Measurements from ENCODE around the gene RNF167. TPM values are rescaled to one million over a fixed set of nuclear protein-coding genes. Genes with fewer than 3 reads are reported as not detected.

RNF167 gene
- total RNA-seq, 4 donors from 2014 or later = 42.3 to 57.4 (median 54.2) TPM

DNA sequence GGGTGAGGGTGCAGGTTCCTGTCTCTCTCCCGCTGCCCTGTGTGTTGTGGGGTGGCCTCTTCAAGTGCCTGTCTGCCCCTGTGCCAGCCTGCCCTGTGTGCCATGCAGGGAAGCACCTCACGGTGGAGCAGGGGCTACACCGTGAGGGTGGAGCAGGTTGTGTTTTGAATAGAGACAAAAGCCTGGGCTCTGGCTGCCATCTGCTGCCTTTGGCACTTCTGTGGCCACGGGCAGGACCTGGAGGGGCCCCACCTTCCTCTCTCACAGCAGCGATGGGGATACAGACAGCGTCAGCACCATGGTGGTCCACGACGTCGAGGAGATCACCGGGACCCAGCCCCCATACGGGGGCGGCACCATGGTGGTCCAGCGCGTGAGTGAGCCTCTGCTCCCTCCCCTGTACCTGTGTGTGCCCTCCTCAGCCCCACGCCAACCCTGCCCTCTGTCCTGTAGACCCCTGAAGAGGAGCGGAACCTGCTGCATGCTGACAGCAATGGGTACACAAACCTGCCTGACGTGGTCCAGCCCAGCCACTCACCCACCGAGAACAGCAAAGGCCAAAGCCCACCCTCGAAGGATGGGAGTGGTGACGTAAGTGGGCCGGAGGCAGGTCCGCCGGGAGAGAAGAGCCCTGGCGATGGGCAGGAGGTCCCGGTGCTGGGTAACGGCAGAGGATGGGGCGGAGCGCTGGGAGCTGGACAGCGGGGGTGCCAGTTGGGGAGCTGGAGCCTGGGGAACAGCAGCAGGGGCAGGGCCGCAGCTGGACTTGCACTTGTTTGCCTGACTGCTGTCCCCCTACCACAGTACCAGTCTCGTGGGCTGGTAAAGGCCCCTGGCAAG lies 46.1 kb upstream of the RNF167 start:
- no peak for TF ChIP-seq POLR2A (IDR thresholded peaks at IDR 0.05)
- TF ChIP-seq, protein P1, sequence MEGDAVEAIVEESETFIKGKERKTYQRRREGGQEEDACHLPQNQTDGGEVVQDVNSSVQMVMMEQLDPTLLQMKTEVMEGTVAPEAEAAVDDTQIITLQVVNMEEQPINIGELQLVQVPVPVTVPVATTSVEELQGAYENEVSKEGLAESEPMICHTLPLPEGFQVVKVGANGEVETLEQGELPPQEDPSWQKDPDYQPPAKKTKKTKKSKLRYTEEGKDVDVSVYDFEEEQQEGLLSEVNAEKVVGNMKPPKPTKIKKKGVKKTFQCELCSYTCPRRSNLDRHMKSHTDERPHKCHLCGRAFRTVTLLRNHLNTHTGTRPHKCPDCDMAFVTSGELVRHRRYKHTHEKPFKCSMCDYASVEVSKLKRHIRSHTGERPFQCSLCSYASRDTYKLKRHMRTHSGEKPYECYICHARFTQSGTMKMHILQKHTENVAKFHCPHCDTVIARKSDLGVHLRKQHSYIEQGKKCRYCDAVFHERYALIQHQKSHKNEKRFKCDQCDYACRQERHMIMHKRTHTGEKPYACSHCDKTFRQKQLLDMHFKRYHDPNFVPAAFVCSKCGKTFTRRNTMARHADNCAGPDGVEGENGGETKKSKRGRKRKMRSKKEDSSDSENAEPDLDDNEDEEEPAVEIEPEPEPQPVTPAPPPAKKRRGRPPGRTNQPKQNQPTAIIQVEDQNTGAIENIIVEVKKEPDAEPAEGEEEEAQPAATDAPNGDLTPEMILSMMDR (IDR thresholded peaks at IDR 0.05) = no peak
- intact Hi-C loops (cut with DNase I) = no loop called here
- peaks cover under 1 to 9% (median 5%) of the 10 kb centered on the region in 3 donors for H3K4me1 ChIP-seq
- H3K27me3 ChIP-seq = peaks cover 0 to 3% (median 0%) of the 10 kb centered on the region in 4 donors
- no peaks in the 10 kb centered on the region for H3K9me3 ChIP-seq
- no peak overlapping the region for H3K4me3 ChIP-seq
- WGBS, 2 donors = 79 to 97% methylated on average over 7 to 24 of the region's 31 CpGs
- DNase-seq = no peak
- peaks cover 67 to 96% (median 74%) of the 10 kb centered on the region in 3 donors for H3K36me3 ChIP-seq
- H3K27ac ChIP-seq = no peak overlapping the region

DNA sequence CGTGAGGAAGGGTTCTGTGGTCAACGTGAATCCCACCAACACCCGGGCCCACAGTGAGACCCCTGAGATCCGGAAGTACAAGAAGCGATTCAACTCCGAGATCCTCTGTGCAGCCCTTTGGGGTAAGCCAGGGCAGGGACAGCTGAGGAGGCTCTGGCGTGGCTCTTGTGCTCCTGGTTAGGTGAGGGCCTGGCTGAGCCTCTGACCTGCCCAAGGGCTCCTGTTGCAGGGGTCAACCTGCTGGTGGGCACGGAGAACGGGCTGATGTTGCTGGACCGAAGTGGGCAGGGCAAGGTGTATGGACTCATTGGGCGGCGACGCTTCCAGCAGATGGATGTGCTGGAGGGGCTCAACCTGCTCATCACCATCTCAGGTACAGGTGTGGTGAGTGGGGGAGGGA lies 44.9 kb upstream of the RNF167 start:
- no peak overlapping the region for H3K4me3 ChIP-seq
- intact Hi-C loops (cut with DNase I) = no loop called here
- H3K27me3 ChIP-seq = peaks cover 0 to 15% (median 0%) of the 10 kb centered on the region in 4 donors
- no peak overlapping the region for H3K27ac ChIP-seq
- peaks cover 59 to 84% (median 65%) of the 10 kb centered on the region in 3 donors for H3K36me3 ChIP-seq
- H3K9me3 ChIP-seq = no peaks in the 10 kb centered on the region
- no peak for DNase-seq
- TF ChIP-seq, protein P1 (IDR thresholded peaks at IDR 0.05) = no peak
- TF ChIP-seq POLR2A (IDR thresholded peaks at IDR 0.05) = no peak
- 40 to 100% methylated on average over 1 to 2 of the region's 13 CpGs for WGBS, 2 donors
- peaks cover 11 to 21% (median 17%) of the 10 kb centered on the region in 3 donors for H3K4me1 ChIP-seq

DNA sequence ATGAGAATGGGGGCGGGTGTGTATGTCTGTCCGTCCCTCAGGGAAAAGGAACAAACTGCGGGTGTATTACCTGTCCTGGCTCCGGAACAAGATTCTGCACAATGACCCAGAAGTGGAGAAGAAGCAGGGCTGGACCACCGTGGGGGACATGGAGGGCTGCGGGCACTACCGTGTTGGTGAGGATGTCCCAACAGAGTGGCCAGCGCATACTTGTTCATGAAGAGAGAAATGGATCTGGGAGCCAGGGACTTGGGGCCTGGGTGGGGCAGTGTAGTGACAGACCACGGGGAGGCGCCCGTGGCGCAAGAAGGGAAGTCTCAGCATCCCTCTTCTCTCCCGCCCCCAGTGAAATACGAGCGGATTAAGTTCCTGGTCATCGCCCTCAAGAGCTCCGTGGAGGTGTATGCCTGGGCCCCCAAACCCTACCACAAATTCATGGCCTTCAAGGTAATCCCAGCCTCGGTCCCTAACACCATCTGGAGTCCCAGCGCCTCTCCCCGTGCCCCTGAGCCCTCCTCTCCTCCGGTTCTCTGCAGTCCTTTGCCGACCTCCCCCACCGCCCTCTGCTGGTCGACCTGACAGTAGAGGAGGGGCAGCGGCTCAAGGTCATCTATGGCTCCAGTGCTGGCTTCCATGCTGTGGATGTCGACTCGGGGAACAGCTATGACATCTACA lies 44.3 kb upstream of the RNF167 start:
- intact Hi-C loops (cut with DNase I) = no loop called here
- DNase-seq = no peak
- H3K36me3 ChIP-seq = peaks cover 52 to 78% (median 58%) of the 10 kb centered on the region in 3 donors
- H3K27ac ChIP-seq = no peak overlapping the region
- peaks cover 0 to 17% (median 0%) of the 10 kb centered on the region in 4 donors for H3K27me3 ChIP-seq
- no peak overlapping the region for H3K4me3 ChIP-seq
- peaks cover 16 to 27% (median 22%) of the 10 kb centered on the region in 3 donors for H3K4me1 ChIP-seq
- TF ChIP-seq POLR2A (IDR thresholded peaks at IDR 0.05) = no peak
- WGBS, 2 donors = 67 to 75% methylated on average over 22 to 24 of the region's 27 CpGs
- no peaks in the 10 kb centered on the region for H3K9me3 ChIP-seq

DNA sequence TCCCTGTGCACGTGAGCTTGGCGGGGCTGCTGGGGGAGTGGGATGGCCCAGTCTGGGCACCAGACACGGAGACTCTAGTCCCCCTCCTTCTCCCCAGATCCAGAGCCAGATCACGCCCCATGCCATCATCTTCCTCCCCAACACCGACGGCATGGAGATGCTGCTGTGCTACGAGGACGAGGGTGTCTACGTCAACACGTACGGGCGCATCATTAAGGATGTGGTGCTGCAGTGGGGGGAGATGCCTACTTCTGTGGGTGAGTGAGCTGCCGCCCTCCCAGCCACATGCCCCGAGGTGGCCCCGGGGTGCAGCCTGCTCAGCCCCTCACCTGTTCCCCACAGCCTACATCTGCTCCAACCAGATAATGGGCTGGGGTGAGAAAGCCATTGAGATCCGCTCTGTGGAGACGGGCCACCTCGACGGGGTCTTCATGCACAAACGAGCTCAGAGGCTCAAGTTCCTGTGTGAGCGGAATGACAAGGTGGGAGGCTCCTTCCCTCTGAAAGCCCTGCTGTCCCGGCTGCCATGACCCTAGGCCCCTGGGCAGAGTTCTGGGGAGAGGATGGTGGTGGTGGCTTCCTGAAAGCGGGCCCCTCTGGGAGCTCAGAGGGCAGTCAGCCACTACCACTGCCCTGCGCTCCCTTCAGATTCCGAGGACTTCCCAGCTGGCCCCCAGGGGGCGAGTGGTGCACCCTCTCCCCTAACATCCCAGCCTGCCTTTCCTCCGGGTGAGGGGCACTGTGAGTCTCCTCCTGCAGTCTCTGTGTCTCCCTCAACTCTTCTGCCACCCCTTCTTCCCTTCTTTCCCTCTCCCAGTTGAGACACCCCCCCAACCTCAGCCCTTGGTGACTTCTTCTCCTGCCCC lies 43.5 kb upstream of the RNF167 start:
- no peak for DNase-seq
- intact Hi-C loops (cut with DNase I) = no loop called here
- Histone ChIP-seq H3K9me3 (no peaks in the 10 kb centered on the region), H3K4me1 (peaks cover 16 to 30% (median 22%) of the 10 kb centered on the region in 3 donors), H3K27ac (no peak overlapping the region), H3K27me3 (peaks cover 0 to 17% (median 0%) of the 10 kb centered on the region in 4 donors), H3K4me3 (no peak overlapping the region), H3K36me3 (peaks cover 45 to 70% (median 52%) of the 10 kb centered on the region in 3 donors)
- 83 to 84% methylated on average over 14 to 15 of the region's 27 CpGs for WGBS, 2 donors
- TF ChIP-seq POLR2A (IDR thresholded peaks at IDR 0.05) = no peak
- TF ChIP-seq, protein P1 (IDR thresholded peaks at IDR 0.05) = no peak

DNA sequence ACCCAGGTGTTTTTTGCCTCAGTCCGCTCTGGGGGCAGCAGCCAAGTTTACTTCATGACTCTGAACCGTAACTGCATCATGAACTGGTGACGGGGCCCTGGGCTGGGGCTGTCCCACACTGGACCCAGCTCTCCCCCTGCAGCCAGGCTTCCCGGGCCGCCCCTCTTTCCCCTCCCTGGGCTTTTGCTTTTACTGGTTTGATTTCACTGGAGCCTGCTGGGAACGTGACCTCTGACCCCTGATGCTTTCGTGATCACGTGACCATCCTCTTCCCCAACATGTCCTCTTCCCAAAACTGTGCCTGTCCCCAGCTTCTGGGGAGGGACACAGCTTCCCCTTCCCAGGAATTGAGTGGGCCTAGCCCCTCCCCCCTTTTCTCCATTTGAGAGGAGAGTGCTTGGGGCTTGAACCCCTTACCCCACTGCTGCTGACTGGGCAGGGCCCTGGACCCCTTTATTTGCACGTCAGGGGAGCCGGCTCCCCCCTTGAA lies 42.8 kb upstream of the RNF167 start:
- H3K4me1 ChIP-seq = peaks cover 16 to 34% (median 22%) of the 10 kb centered on the region in 3 donors
- H3K27ac ChIP-seq = no peak overlapping the region
- TF ChIP-seq, protein P1 (IDR thresholded peaks at IDR 0.05) = no peak
- no peak for TF ChIP-seq POLR2A (IDR thresholded peaks at IDR 0.05)
- peaks cover 39 to 63% (median 49%) of the 10 kb centered on the region in 3 donors for H3K36me3 ChIP-seq
- 64 to 74% methylated on average over 6 to 8 of the region's 10 CpGs for WGBS, 2 donors
- no peaks in the 10 kb centered on the region for H3K9me3 ChIP-seq
- peaks cover 0 to 17% (median 0%) of the 10 kb centered on the region in 4 donors for H3K27me3 ChIP-seq
- no peak for DNase-seq
- intact Hi-C loops (cut with DNase I) = no loop called here
- no peak overlapping the region for H3K4me3 ChIP-seq

Data from esophagus squamous epithelium (tissue), 5 donors.